NCI-H774 (cell line): ENCODE results near the gene PTF1A.

Experiments used
- DNase-seq: peaks from one replicate; lab custom pipeline; 2025; lab: John Stamatoyannopoulos, UW

Gene PTF1A

DNA sequence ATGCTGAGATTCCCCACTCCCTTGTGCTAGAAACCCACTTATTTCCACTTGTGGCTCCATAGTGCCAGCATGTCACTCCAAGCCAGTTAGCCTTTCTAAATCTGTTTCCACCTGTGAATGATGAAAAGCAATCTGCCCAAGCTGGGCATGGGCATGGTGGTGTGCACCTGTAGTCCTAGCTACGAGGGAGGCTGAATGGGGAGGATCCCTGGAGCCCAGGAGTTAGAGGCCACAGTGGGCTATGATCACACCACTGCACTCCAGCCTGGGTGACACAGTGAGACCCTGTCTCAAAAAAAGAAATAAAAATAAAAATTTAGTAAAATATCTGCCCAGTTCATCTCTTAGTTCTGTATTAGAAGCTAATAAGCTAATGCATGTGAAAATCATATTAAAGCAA lies 5.0 kb upstream of the PTF1A start:
- DNase-seq = no peak

- no peak for DNase-seq
These were observed 3.1 kb upstream of the PTF1A start for GRCh38 chr10:23189024-23189423.

- DNase-seq = no peak
These were observed 994 bp upstream of the PTF1A start for GRCh38 chr10:23190872-23191763.

- DNase-seq = no peak
These were observed 761 bp downstream of the PTF1A start for GRCh38 chr10:23192712-23193434.

GRCh38 chr10:23193435-23194074 lies 1.4 kb downstream of the PTF1A start:
- no peak for DNase-seq

GRCh38 chr10:23194471-23194965 lies 2.4 kb downstream of the PTF1A start:
- DNase-seq = no peak

DNA sequence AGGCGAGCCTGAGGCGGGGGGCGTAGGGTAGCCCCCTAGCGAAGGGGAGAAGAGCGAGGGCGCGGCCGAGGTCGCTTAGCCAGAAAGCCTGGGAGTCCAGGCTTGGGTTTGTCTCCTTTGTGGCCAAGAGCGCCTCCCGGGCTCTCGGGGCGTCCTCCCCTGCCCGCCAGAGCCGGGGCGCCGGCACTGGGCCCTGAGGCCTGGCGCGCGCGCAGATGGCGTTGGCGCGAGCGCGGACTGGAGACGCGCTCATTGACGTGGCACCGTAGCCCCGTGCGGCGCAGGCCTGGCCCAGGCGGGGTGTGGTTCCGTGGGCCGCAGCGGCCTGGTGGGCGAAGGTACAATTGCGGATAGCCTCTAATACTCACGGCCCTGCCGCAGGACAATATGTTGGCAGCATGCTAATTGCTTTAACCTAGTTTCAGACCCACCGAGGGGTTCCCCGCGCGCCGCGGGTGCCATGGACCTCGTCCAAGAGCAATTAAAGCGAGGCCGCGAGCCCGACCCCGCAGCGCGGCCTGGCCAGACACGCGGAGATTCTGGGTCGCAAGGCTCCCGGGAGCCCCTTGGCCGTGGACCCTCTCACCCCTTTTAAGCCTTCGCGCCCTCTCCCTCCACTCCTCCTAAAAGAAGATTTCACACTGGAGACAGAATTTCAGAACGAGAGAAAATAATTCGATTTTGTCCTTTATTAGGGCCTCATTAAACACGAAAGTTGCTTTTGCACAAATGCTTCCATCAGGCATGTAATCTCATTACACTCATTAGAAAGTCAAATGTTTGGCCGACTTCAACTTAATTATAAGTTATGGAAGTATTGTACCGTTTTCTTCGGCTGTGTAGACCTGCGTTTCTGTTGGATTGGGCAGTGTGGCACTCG lies 3.1 kb downstream of the PTF1A start:
- DNase-seq = no peak

DNA sequence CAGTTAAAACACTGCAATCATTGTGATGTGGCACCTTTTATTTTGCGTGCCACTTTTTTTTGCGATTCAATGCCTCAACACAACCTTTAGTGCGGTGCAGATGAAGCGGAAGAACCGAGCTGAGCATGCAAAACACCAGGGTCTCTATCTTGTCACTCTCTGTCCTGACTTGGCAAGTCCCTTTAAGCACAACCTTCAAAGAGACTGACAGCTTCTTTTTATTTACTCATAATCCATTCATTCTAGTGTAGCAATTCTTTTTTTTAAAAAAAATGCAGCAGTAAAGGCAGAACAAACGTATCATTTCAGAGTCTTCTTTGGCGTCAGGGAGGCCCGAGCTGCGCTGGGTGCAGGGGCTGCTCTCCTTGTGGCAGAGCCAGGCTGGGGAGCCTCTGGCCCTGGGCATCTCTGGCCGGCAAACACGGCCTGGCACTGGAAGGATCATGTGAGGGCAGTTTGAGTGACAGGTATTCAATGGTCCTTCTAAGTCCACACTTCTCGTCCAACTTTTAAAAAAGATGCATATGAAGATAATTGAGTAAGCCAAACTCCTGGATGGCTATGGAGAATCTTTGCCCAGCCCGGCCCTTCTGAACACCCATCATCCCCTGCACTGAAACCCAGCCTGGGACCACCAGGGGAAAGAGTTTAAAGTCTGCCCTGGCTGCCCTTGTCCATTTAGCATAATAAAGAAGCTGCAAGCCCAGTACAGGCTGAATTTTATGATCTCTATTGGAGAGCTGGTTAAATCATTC lies 3.9 kb downstream of the PTF1A start:
- no peak for DNase-seq

DNA sequence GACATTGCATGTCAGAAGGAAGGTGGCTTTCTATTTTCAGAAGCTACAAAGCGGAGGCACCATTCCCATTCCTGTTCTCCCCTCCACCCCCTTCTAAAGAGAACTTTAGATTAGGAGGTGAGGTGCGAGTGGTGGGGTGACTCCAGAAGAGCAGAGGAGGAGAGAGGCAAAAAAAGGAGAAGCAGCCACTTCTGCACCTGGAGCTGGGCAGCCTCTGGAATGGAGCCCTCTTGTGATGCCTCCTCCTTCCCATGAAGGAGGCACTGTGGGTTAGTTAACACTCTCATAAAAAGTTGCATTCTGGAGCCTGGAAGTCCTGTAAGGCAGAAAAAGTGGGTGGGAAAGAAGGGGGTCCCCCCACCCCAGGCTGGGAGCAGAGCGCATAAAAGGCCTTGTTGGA lies 4.8 kb downstream of the PTF1A start:
- DNase-seq = no peak

- peak; percentile 85 for DNase-seq
These were observed 5.3 kb downstream of the PTF1A start for GRCh38 chr10:23197416-23197861.

GRCh38 chr10:23198610-23198939 lies 6.5 kb downstream of the PTF1A start:
- peak; percentile 76 for DNase-seq

- DNase-seq = peak; percentile 64
These were observed 7.0 kb downstream of the PTF1A start for GRCh38 chr10:23198940-23199767.

- no peak for DNase-seq
These were observed 7.8 kb downstream of the PTF1A start for GRCh38 chr10:23199768-23200511.

GRCh38 chr10:23200586-23200985 lies 8.5 kb downstream of the PTF1A start:
- DNase-seq = no peak

GRCh38 chr10:23200997-23201652 lies 9.0 kb downstream of the PTF1A start:
- no peak for DNase-seq

DNA sequence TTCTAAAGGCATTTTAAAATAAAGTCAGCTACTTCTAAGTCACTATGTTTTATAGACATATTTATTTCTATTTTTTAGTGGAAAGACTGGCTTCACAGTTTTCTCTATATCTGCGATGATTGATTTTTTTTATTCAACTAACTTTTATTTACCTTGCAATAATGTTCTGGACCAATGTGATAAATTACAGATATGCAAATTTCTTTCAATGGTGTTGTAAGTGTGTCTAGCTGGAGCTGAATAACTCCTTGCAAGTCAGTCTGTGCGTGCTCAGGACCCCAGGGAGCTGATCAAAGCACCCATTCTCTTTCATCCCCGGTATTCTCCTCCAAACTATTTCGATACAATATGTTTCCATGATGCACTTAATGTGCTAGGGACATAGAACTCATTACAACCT lies 9.7 kb downstream of the PTF1A start:
- DNase-seq = no peak

DNA sequence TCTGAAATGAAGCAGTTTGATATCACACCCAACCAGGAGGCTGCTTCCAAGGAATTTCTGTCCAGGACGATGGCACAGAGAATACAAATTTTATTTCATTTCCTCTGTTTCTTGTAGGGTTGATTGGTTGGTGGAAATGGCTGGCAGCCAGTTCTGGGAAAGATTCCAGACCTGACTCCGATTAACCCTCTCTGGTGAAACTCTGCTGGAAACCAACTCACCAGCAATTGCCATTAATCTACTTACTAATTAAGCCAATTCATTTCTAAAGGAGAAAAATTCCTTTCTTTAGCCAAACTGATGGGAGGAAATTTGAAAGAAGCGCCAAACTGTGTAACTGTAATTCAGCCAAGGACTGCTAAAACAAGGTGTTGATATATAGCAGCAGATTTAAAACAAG lies 10.7 kb downstream of the PTF1A start:
- no peak for DNase-seq

GRCh38 chr10:23203369-23204325 lies 11.5 kb downstream of the PTF1A start:
- DNase-seq = no peak
